HEK293 (cell line): ENCODE data around the gene LY86.
A peak's percentile ranks its signal among the peaks of the same experiment; 100 is the strongest.

ENCODE experiments used
- CTCF ChIA-PET: fragments of 350-600 bp; formaldehyde crosslinking; extraction: SDS; loops from one replicate; lab custom pipeline; 2021; ENCODE audit warnings: antibody characterized with exemption; lab: Yijun Ruan, JAX
- POLR2A ChIA-PET: fragments of 300-600 bp; formaldehyde crosslinking; extraction: SDS; loops from one replicate; lab custom pipeline; 2020; ENCODE audit warnings: antibody characterized with exemption, inconsistent platforms; lab: Yijun Ruan, JAX
- H3K27ac ChIP-seq: fragments of 200-500 bp; sonication (Bioruptor generic); 2 replicates; pipeline ENCODE4 v1.5.1; 2014; ENCODE audit warnings: low read depth, low read length, control low read depth, inconsistent platforms; ENCODE audit errors: extremely low read depth
- H3K36me3 ChIP-seq, 2 experiments: fragments of 200-500 bp in 1 of 2; sonication (Bioruptor generic) in 1 of 2; 1 replicate in 1 of 2; 2 replicates in 1 of 2; pipeline ENCODE4 v1.5.1; 2014 to 2017; ENCODE audit warnings: inconsistent platforms in 2 of 2, low read length in 2 of 2; ENCODE audit not compliant: control insufficient read depth in 2 of 2, insufficient read depth in 1 of 2
- H3K4me1 ChIP-seq: fragments of 200-500 bp; sonication (Bioruptor generic); 2 replicates; pipeline ENCODE4 v1.5.1; 2014; ENCODE audit warnings: mild to moderate bottlenecking, low read length, inconsistent platforms; ENCODE audit not compliant: control insufficient read depth, insufficient read depth
- H3K4me3 ChIP-seq: 2 replicates; pipeline ENCODE4 v1.5.1; 2011; ENCODE audit warnings: low read depth, mild to moderate bottlenecking, control low read depth, low read length, moderate library complexity
- H3K9me3 ChIP-seq: fragments of 200-500 bp; sonication (Bioruptor generic); 2 replicates; pipeline ENCODE4 v1.5.1; 2014; ENCODE audit warnings: low read depth, low read length, inconsistent platforms; ENCODE audit not compliant: control insufficient read depth, insufficient read depth
- IKZF3 ChIP-seq: fragments of 450-650 bp; IDR thresholded peaks from 2 replicates; pipeline ENCODE4 v1.5.0; 2018; ENCODE audit warnings: missing biosample characterization, mild to moderate bottlenecking, missing genetic modification characterization, moderate library complexity
- MEIS1 ChIP-seq: sonication (generic); formaldehyde crosslinking; IDR thresholded peaks from 2 replicates; pipeline ENCODE4 v1.8.1; 2022; ENCODE audit warnings: missing genetic modification reagents, mild to moderate bottlenecking, borderline replicate concordance
- OVOL3 ChIP-seq: fragments of 450-650 bp; formaldehyde crosslinking; IDR thresholded peaks from 2 replicates; pipeline ENCODE4 v1.5.1; 2016; ENCODE audit warnings: missing biosample characterization, missing genetic modification characterization
- PRDM4 ChIP-seq: fragments of 450-650 bp; formaldehyde crosslinking; IDR thresholded peaks from 2 replicates; pipeline ENCODE4 v1.5.1; 2017; ENCODE audit warnings: missing biosample characterization, missing genetic modification characterization
- REPIN1 ChIP-seq: fragments of 450-650 bp; formaldehyde crosslinking; IDR thresholded peaks from 2 replicates; pipeline ENCODE4 v1.5.1; 2017; ENCODE audit warnings: missing biosample characterization, missing genetic modification characterization, low read depth
- TRIM28 ChIP-seq: IDR thresholded peaks from 2 replicates; pipeline ENCODE4 v1.6.1; 2011; ENCODE audit warnings: low read length, control low read depth, borderline replicate concordance
- ZBTB11 ChIP-seq: fragments of 450-650 bp; formaldehyde crosslinking; conservative IDR thresholded peaks from 2 replicates; pipeline ENCODE4 v1.5.1; 2016; ENCODE audit warnings: low read depth, missing biosample characterization, missing genetic modification characterization
- ZBTB44 ChIP-seq: fragments of 450-650 bp; IDR thresholded peaks from 2 replicates; pipeline ENCODE4 v1.5.1; 2018; ENCODE audit warnings: missing biosample characterization, mild to moderate bottlenecking, missing genetic modification characterization
- ZNF133 ChIP-seq: fragments of 450-650 bp; formaldehyde crosslinking; IDR thresholded peaks from 2 replicates; pipeline ENCODE4 v1.5.1; 2016; ENCODE audit warnings: missing biosample characterization, missing genetic modification characterization
- ZNF157 ChIP-seq: fragments of 450-650 bp; formaldehyde crosslinking; IDR thresholded peaks from 2 replicates; pipeline ENCODE4 v1.5.1; 2016; ENCODE audit warnings: missing biosample characterization, missing genetic modification characterization
- ZNF558 ChIP-seq: fragments of 450-650 bp; formaldehyde crosslinking; IDR thresholded peaks from 2 replicates; pipeline ENCODE4 v1.5.1; 2016; ENCODE audit warnings: missing biosample characterization, missing genetic modification characterization
- ZNF560 ChIP-seq: fragments of 450-650 bp; formaldehyde crosslinking; IDR thresholded peaks from 2 replicates; pipeline ENCODE4 v1.5.1; 2017; ENCODE audit warnings: missing biosample characterization, missing genetic modification characterization, borderline replicate concordance
- ZNF645 ChIP-seq: fragments of 450-650 bp; formaldehyde crosslinking; IDR thresholded peaks from 2 replicates; pipeline ENCODE4; 2016; ENCODE audit warnings: missing biosample characterization, missing genetic modification characterization
- ZNF658 ChIP-seq: fragments of 450-650 bp; formaldehyde crosslinking; IDR thresholded peaks from 2 replicates; pipeline ENCODE4; 2016; ENCODE audit warnings: missing biosample characterization, missing genetic modification characterization
- ZNF664 ChIP-seq: fragments of 450-650 bp; formaldehyde crosslinking; IDR thresholded peaks from 2 replicates; pipeline ENCODE4 v1.5.1; 2016; ENCODE audit warnings: missing biosample characterization, missing genetic modification characterization
- ZNF707 ChIP-seq: fragments of 450-650 bp; formaldehyde crosslinking; IDR thresholded peaks from 2 replicates; pipeline ENCODE4 v1.5.1; 2016; ENCODE audit warnings: missing biosample characterization, missing genetic modification characterization
- ZNF776 ChIP-seq: fragments of 450-650 bp; formaldehyde crosslinking; IDR thresholded peaks from 2 replicates; pipeline ENCODE4 v1.5.0; 2017; ENCODE audit warnings: missing biosample characterization, missing genetic modification characterization, borderline replicate concordance
- ZNF791 ChIP-seq: fragments of 450-650 bp; formaldehyde crosslinking; IDR thresholded peaks from 2 replicates; pipeline ENCODE4 v1.5.1; 2016; ENCODE audit warnings: missing biosample characterization, missing genetic modification characterization
- ZSCAN23 ChIP-seq: fragments of 450-650 bp; formaldehyde crosslinking; IDR thresholded peaks from 2 replicates; pipeline ENCODE4 v1.5.1; 2016; ENCODE audit warnings: missing biosample characterization, missing genetic modification characterization
- ZXDB ChIP-seq: fragments of 450-650 bp; formaldehyde crosslinking; IDR thresholded peaks from 2 replicates; pipeline ENCODE4 v1.5.1; 2016; ENCODE audit warnings: missing biosample characterization, missing genetic modification characterization

The LY86 gene

GRCh38 chr6:6624269-6624990, 35.9 kb downstream of the LY86 start (continued):
- TF ChIP-seq ZBTB11 (tag by site-specific recombination) (no peak), ZNF133 (tag by site-specific recombination) (no peak), ZNF157 (no peak), ZNF658 (tag by site-specific recombination) (no peak), MEIS1 (CRISPR knock-in tag) (no peak), TRIM28 (no peak), ZNF645 (tag by site-specific recombination) (no peak), IKZF3 (no peak)

- TF ChIP-seq ZNF664 (tag by site-specific recombination) (no peak), ZNF558 (no peak), ZSCAN23 (tag by site-specific recombination) (no peak), ZXDB (no peak), ZNF776 (no peak), ZNF560 (tag by site-specific recombination) (no peak), ZNF707 (tag by site-specific recombination) (no peak), REPIN1 (no peak)
- H3K9me3 ChIP-seq: no peaks in the 10 kb centered on the region
- H3K27ac ChIP-seq: no peak overlapping the region
- H3K4me1 ChIP-seq: peaks cover 7% of the 10 kb centered on the region; the same call in 1 of the 2 replicates
- no peak overlapping the region for H3K4me3 ChIP-seq
- no peaks in the 10 kb centered on the region for H3K36me3 ChIP-seq
- CTCF ChIA-PET: interaction anchor here (0.6 to 1.4 kb wide), 6 partner anchors 24 to 249 kb away, joined by 3 to 5 read pairs (median 3); no protein-coding TSS in a partner anchor
- POLR2A ChIA-PET: no interaction called here
Measured at GRCh38 chr6:6626187-6626586, 37.7 kb downstream of the LY86 start.

- TF ChIP-seq PRDM4 (tag by site-specific recombination): no peak
- TF ChIP-seq ZNF791 (tag by site-specific recombination): no peak
- peak; percentile 25; the same call in 1 of the 2 replicates for TF ChIP-seq ZBTB44 (tag by site-specific recombination)
- no peak for TF ChIP-seq TRIM28
- no peak for TF ChIP-seq OVOL3
- TF ChIP-seq ZNF776: no peak
- ChIA-PET POLR2A (no interaction called here), CTCF (interaction anchor here (0.5 to 1.1 kb wide), 3 partner anchors 24 to 1414 kb away, joined by 3 to 4 read pairs (median 3); no protein-coding TSS in a partner anchor)
- Histone ChIP-seq H3K4me3 (no peak overlapping the region), H3K9me3 (no peaks in the 10 kb centered on the region), H3K27ac (no peak overlapping the region), H3K36me3 (no peaks in the 10 kb centered on the region), H3K4me1 (peaks cover 7% of the 10 kb centered on the region; the same call in 1 of the 2 replicates)
Measured at GRCh38 chr6:6629402-6629801, 40.9 kb downstream of the LY86 start.
